Breast epithelium (tissue), 4 donors: Measurements from ENCODE around the gene RUNX3. TPM values are rescaled to one million over a fixed set of nuclear protein-coding genes. Genes with fewer than 3 reads are reported as not detected.

ENCODE experiments used
- DNase-seq, 2 donors: peaks; one replicate each; pipeline ENCODE4 v3.0.0-alpha.2; 2019; ENCODE audit warnings: low spot score in 2 of 2
- H3K27ac ChIP-seq, 2 donors: fragments of 200-600 bp; sonication (generic) in 1 of 2; one replicate each; pipeline ENCODE4 v1.5.1; 2016 to 2019; ENCODE audit warnings: mild to moderate bottlenecking in 1 of 2
- H3K27me3 ChIP-seq, 2 donors: fragments of 200-600 bp; sonication (generic) in 1 of 2; one replicate each; pipeline versions ENCODE4 v1.5.1 to v1.6.0; 2017 to 2019; ENCODE audit warnings: control low read depth in 1 of 2, mild to moderate bottlenecking in 1 of 2
- H3K36me3 ChIP-seq: fragments of 200-600 bp; one replicate; pipeline ENCODE4 v1.5.1; 2019
- H3K4me1 ChIP-seq, 2 donors: fragments of 200-600 bp; sonication (generic); one replicate each; pipeline ENCODE4 v1.5.1; 2016 to 2019; ENCODE audit warnings: control low read depth in 1 of 2
- H3K4me3 ChIP-seq, 3 donors: fragments of 200-600 bp; sonication (generic); 1 replicate in 2 of 3; 2 replicates in 1 of 3; pipeline ENCODE4 v1.5.1; 2016 to 2019; ENCODE audit warnings: mild to moderate bottlenecking in 3 of 3, moderate library complexity in 2 of 3
- H3K9me3 ChIP-seq, 2 donors: fragments of 200-600 bp; sonication (generic) in 1 of 2; one replicate each; pipeline ENCODE4 v1.5.1; 2016 to 2019; ENCODE audit warnings: control low read depth in 1 of 2
- CTCF ChIP-seq, 3 donors: fragments of 450-650 bp; IDR thresholded peaks; one replicate each; pipeline ENCODE4 v1.5.1; 2016 to 2017; ENCODE audit warnings: antibody characterized with exemption in 3 of 3, mild to moderate bottlenecking in 3 of 3, moderate library complexity in 3 of 3
- POLR2A ChIP-seq: fragments of 450-650 bp; IDR thresholded peaks from one replicate; pipeline ENCODE4 v1.6.1; 2016; ENCODE audit warnings: antibody characterized with exemption, mild to moderate bottlenecking, moderate library complexity
- POLR2AphosphoS5 ChIP-seq, 3 donors: sonication (generic); formaldehyde crosslinking; IDR thresholded peaks; one replicate each; pipeline ENCODE4 v1.6.1; 2017; ENCODE audit warnings: antibody characterized with exemption in 3 of 3
- intact Hi-C: fragments of 100-400 bp; cut with DNase I; formaldehyde crosslinking; loops from one replicate; pipeline ENCODE4 v1.15.1; 2023; ENCODE audit warnings: low total_unique reads
- total RNA-seq, 3 donors: library from RNA; depleted of rRNA; stranded (reverse); fragments of >200 nt; gene quantifications; one replicate each; pipeline ENCODE4 v1.1.0, GENCODE V29; 2016

RUNX3 gene
- total RNA-seq, 3 donors from 2014 or later = 1.9 to 9.1 (median 5.6) TPM

- Histone ChIP-seq H3K36me3 (no peaks in the 10 kb centered on the region), H3K4me3 (no peak overlapping the region), H3K27ac (no peak overlapping the region), H3K4me1 (no peaks in the 10 kb centered on the region), H3K27me3 (peaks cover 0 to 3% of the 10 kb centered on the region in 2 donors), H3K9me3 (no peaks in the 10 kb centered on the region)
- DNase-seq = peak in 1 of 2 donors; percentile 40
- intact Hi-C loops = no loop called here
- TF ChIP-seq POLR2A (no peak), POLR2AphosphoS5 (IDR thresholded peaks at IDR 0.05) (no peak), CTCF (IDR thresholded peaks at IDR 0.05) (no peak)
Measured at GRCh38 chr1:24903011-24903461, 27.0 kb downstream of the RUNX3 start.

DNA sequence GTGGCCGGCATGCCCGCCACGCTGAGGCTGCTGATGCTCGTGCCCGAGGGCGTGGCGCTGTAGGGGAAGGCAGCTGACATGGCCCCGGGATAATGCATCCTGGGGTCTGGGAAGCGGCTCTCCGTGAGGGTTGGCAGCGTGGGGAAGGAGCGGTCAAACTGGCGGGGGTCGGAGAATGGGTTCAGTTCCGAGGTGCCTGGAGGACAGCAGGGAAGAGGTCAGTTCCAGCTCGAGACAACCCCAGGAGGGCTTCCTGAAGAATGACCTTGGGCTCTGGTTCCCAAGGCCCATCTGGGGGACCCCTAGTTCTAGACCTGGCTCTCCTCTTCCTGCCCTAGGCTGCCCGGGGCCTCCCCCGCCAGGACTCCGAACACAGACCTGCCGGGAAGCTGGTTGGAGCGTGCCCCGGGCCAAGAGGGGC, 27.6 kb downstream of the RUNX3 start:
- H3K27ac ChIP-seq = no peak overlapping the region
- DNase-seq = peak; percentile 15 to 36
- H3K4me3 ChIP-seq = no peak overlapping the region
- intact Hi-C loops = no loop called here
- H3K4me1 ChIP-seq = no peaks in the 10 kb centered on the region
- peaks cover 0 to 3% of the 10 kb centered on the region in 2 donors for H3K27me3 ChIP-seq
- no peaks in the 10 kb centered on the region for H3K9me3 ChIP-seq
- TF ChIP-seq POLR2A = no peak
- no peak for TF ChIP-seq CTCF (IDR thresholded peaks at IDR 0.05)
- TF ChIP-seq POLR2AphosphoS5 (IDR thresholded peaks at IDR 0.05) = no peak
- H3K36me3 ChIP-seq = no peaks in the 10 kb centered on the region

- Histone ChIP-seq H3K4me3 (no peak overlapping the region), H3K27ac (no peak overlapping the region), H3K36me3 (no peaks in the 10 kb centered on the region), H3K4me1 (no peaks in the 10 kb centered on the region), H3K27me3 (peaks cover 0 to 3% of the 10 kb centered on the region in 2 donors), H3K9me3 (no peaks in the 10 kb centered on the region)
- TF ChIP-seq CTCF (IDR thresholded peaks at IDR 0.05) = no peak
- TF ChIP-seq POLR2AphosphoS5 (IDR thresholded peaks at IDR 0.05) = no peak
- no peak for TF ChIP-seq POLR2A
- intact Hi-C loops = no loop called here
- DNase-seq = peak; percentile 7 to 50
Measured at GRCh38 chr1:24901791-24902470, 28.1 kb downstream of the RUNX3 start.

DNA sequence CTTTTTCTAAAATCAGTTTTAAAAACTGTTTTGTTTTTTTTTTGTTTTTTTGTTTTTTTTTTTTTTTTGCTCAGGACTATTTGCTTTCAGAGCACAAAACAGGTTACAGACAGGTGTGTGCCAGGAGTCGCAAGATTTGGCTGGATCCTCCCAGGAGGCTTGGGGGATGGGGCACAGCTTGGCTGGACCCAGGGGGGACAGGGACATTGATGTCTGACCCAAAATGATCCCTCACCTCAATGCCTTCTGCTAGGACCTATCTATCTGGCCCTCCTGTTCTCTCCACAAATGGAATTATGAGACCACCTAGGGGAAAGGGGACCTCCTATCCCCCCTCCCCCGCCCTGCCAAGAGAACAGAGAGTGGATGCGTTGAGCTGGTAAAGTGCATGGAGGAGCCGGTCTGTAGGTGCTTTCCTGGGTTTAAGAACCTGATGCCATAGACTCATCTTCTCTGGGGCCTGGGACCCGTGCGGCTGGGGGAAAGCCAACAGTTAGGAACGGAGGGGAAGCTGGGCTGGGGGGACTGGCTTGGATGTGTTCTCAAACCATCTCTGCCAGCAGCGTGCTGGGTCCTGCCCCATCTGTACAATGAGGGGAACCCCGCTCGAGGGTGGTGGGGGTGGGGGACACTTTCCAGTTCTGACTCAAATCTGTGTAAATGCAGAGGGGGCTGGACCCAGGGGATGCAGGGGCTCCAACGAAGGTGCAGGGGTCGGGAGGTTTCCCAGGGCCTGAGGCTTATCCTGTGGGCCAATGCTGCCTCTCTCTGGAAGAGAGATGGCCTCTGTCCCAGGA, 28.9 kb downstream of the RUNX3 start:
- Histone ChIP-seq H3K4me3 (no peak overlapping the region), H3K4me1 (no peaks in the 10 kb centered on the region), H3K36me3 (no peaks in the 10 kb centered on the region), H3K27ac (no peak overlapping the region), H3K27me3 (peaks cover 0 to 3% of the 10 kb centered on the region in 2 donors), H3K9me3 (no peaks in the 10 kb centered on the region)
- intact Hi-C loops = no loop called here
- DNase-seq = peak in 1 of 2 donors; percentile 15
- TF ChIP-seq CTCF (IDR thresholded peaks at IDR 0.05) = no peak
- no peak for TF ChIP-seq POLR2A
- no peak for TF ChIP-seq POLR2AphosphoS5 (IDR thresholded peaks at IDR 0.05)

GRCh38 chr1:24900486-24900849, 29.6 kb downstream of the RUNX3 start:
- intact Hi-C loops = no loop called here
- DNase-seq = peak in 1 of 2 donors; percentile 5
- H3K27me3 ChIP-seq = peaks cover 0 to 3% of the 10 kb centered on the region in 2 donors

More at GRCh38 chr1:24900486-24900849, 29.6 kb downstream of the RUNX3 start:
- H3K27ac ChIP-seq = no peak overlapping the region
- no peaks in the 10 kb centered on the region for H3K9me3 ChIP-seq
- TF ChIP-seq CTCF (IDR thresholded peaks at IDR 0.05) (no peak), POLR2A (no peak), POLR2AphosphoS5 (IDR thresholded peaks at IDR 0.05) (no peak)
- H3K4me3 ChIP-seq = no peak overlapping the region
- H3K4me1 ChIP-seq = no peaks in the 10 kb centered on the region
- no peaks in the 10 kb centered on the region for H3K36me3 ChIP-seq
